ENCODE measurements around the gene GHRH. TPM values are rescaled to one million over a fixed set of nuclear protein-coding genes. Genes with fewer than 3 reads are reported as not detected.

The GHRH gene
- polyA plus RNA-seq, 2 of the 4 experiments (the other 2 are of a cell fraction) = not detected

GRCh38 chr20:37288091-37288490 is 26.5 kb upstream of the GHRH start:
- H3K27ac ChIP-seq = no peak overlapping the region; a peak in 1 of 6 replicates
- peaks cover 17% of the 10 kb centered on the region for H3K4me1 ChIP-seq
- H3K4me3 ChIP-seq = no peak overlapping the region
- peaks cover 4% of the 10 kb centered on the region; the same call in 1 of the 3 replicates for H3K9me3 ChIP-seq
- 88% methylated on average over 4 of the region's 4 CpGs for WGBS (ENCODE audit: missing lambda C conversion rate)
- ChIA-PET CTCF (interaction anchor here (1.3 to 12.7 kb wide), 5 partner anchors 8 to 96 kb away, joined by 3 to 113 read pairs (median 12); no protein-coding TSS in a partner anchor), POLR2A (no interaction called here)
- FAIRE-seq (no peak), ATAC-seq (no peak), DNase-seq (ENCODE audit: low read depth in 1 of 2, low spot score in 1 of 2) (no peak)
- TF ChIP-seq SMC3 (IDR thresholded peaks at IDR 0.05) (no peak), ZC3H11A (IDR thresholded peaks at IDR 0.05) (no peak), BHLHE40 (IDR thresholded peaks at IDR 0.05; ENCODE audit: low read depth, low read length) (no peak), RCOR1 (IDR thresholded peaks at IDR 0.05; ENCODE audit: low read depth, low read length) (no peak), ESRRA (IDR thresholded peaks at IDR 0.05; ENCODE audit: borderline replicate concordance, low read length) (no peak), FOSL2 (IDR thresholded peaks at IDR 0.05) (no peak), FOSL2 (CRISPR knock-in tag; IDR thresholded peaks at IDR 0.05) (no peak), PHF8 (IDR thresholded peaks at IDR 0.05; ENCODE audit: borderline replicate concordance, low read depth) (no peak), HDAC2 (IDR thresholded peaks at IDR 0.05) (no peak), KDM5A (IDR thresholded peaks at IDR 0.05) (no peak), NFE2L2 (conservative IDR thresholded peaks at IDR 0.05; ENCODE audit: low read length) (no peak), MAZ (IDR thresholded peaks at IDR 0.05; ENCODE audit: borderline replicate concordance, low read depth, low read length) (no peak), CHD2 (IDR thresholded peaks at IDR 0.05; ENCODE audit: low read length, partially characterized antibody) (no peak)
- TF ChIP-seq, protein P1, sequence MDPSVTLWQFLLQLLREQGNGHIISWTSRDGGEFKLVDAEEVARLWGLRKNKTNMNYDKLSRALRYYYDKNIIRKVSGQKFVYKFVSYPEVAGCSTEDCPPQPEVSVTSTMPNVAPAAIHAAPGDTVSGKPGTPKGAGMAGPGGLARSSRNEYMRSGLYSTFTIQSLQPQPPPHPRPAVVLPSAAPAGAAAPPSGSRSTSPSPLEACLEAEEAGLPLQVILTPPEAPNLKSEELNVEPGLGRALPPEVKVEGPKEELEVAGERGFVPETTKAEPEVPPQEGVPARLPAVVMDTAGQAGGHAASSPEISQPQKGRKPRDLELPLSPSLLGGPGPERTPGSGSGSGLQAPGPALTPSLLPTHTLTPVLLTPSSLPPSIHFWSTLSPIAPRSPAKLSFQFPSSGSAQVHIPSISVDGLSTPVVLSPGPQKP (IDR thresholded peaks at IDR 0.05; ENCODE audit: low read depth, low read length) = no peak
- H3K4me2 ChIP-seq = no peak overlapping the region

DNA sequence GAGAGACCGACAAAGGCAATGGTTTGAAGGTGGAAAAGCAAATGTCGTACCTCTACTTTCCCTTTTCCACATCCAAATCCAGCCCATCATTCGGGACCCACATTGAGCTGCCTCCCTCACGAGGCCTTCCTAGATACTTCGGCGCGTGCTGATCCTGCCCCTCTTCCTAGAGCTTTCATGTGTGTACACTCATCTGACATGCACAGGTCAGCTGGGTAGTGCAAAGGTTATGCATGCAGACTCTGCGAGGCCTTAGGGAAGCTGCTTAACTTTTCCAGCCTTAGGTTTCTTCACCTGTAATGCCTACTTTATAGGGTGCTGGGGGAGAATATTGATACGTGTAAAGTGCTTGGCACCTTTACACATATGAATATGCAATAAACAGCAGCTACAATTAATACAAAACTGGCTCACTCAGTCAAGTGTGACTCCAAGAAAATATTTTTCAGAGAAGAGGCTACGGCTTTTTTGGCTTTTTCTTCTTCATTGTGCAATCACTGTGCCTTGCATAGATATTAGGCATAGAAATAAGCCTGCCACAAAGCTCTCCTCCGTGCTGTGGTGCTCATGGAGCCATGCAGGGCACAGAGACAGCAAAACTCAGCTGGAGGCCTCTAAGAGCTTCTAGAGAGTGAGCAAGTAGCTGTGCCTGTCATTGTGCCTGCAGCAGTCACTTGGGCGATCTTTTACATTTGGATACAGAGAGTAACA is 24.2 kb upstream of the GHRH start:
- ChIA-PET POLR2A (no interaction called here), CTCF (interaction anchor here (1.0 to 12.7 kb wide), 4 partner anchors 16 to 249 kb away, joined by 4 to 113 read pairs (median 54); no protein-coding TSS in a partner anchor)
- DNase-seq (ENCODE audit: low read depth in 1 of 2, low spot score in 1 of 2) (no peak), FAIRE-seq (no peak), ATAC-seq (no peak)
- H3K9me3 ChIP-seq = no peaks in the 10 kb centered on the region
- WGBS (ENCODE audit: missing lambda C conversion rate) = 86% methylated on average over 12 of the region's 12 CpGs
- H3K4me1 ChIP-seq = peaks cover 15% of the 10 kb centered on the region
- 0 out of 6 replicates have a peak overlapping the region, but pooled peaks of 1 of the 2 experiments have one; percentile 14 for H3K27ac ChIP-seq
- TF ChIP-seq JUN (IDR thresholded peaks at IDR 0.05) (no peak), NR3C1 (IDR thresholded peaks at IDR 0.05) (no peak), CEBPB (IDR thresholded peaks at IDR 0.05) (0 out of 4 replicates have a peak, but pooled peaks of 1 of the 2 experiments have one; percentile 15)
- no peak overlapping the region for H3K4me3 ChIP-seq
- H3K4me2 ChIP-seq = no peak overlapping the region

- CTCF ChIA-PET = interaction anchor here (1.0 to 12.7 kb wide), 5 partner anchors 15 to 249 kb away, joined by 4 to 113 read pairs (median 15); no protein-coding TSS in a partner anchor
- Histone ChIP-seq H3K27ac (no peak overlapping the region), H3K9me3 (no peaks in the 10 kb centered on the region), H3K4me1 (peaks cover 13% of the 10 kb centered on the region; the same call in 2 of the 3 replicates), H3K4me3 (no peak overlapping the region), H3K4me2 (no peak overlapping the region)
- TF ChIP-seq HEYL (CRISPR knock-in tag; IDR thresholded peaks at IDR 0.05) = no peak
- no peak for TF ChIP-seq MAZ (IDR thresholded peaks at IDR 0.05; ENCODE audit: borderline replicate concordance, low read depth, low read length)
- TF ChIP-seq POLR2AphosphoS2 (conservative IDR thresholded peaks at IDR 0.05; ENCODE audit: low read length) = no peak
- no peak for TF ChIP-seq ZFP36 (IDR thresholded peaks at IDR 0.05; ENCODE audit: borderline replicate concordance, partially characterized antibody)
- no peak for TF ChIP-seq E2F6 (IDR thresholded peaks at IDR 0.05; ENCODE audit: borderline replicate concordance, low read depth)
- DNase-seq (ENCODE audit: low read depth in 1 of 2, low spot score in 1 of 2) (no peak), ATAC-seq (no peak), FAIRE-seq (no peak)
- POLR2A ChIA-PET = no interaction called here
- 94% methylated on average over 6 of the region's 6 CpGs for WGBS (ENCODE audit: missing lambda C conversion rate)
These were observed 23.1 kb upstream of the GHRH start for GRCh38 chr20:37284691-37285161.
